Fibroblast of skin of scalp (primary cell): ENCODE data around the gene CA5A.
"Not testable (repeated sequence)": the region's sequence is repeated elsewhere in the genome, so short reads cannot be mapped to it uniquely, and the experiment has no call there.

Experiments used
- DNase-seq: peaks from one replicate; pipeline ENCODE4 v3.0.0-alpha.2; 2013

CA5A gene

DNA sequence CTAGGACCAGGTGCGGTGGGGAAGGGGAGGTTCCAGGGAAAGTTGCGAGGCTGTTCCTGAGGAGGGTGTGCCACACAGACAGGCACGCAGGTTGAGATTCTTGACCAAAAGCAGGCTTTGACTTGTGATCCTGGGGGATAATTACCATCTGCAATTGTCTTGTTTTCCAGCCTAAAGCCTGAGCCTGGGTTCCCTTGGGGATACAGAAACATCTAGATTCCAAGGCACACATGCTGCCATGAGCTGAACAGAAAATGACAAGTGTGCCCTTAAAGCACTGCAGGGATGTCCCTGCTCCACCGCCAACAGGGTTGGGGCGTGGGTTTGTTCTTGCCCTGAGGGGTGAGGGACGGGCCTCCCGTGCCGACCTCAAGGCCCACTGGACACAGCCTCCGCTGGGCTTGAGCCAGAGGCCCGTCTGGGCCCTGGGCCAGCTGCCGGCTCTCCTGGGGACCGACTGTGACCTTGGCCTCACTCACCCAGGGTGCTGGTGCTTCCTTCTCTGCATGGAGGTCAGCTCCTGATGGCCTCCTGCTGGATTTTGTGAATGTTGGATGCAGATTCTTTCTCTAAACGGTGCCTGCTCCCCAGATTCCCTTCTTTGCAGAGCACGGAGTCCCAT lies 14.0 kb downstream of the CA5A start:
- no peak for DNase-seq

GRCh38 chr16:87921236-87921773 lies 15.0 kb downstream of the CA5A start:
- no peak for DNase-seq

DNA sequence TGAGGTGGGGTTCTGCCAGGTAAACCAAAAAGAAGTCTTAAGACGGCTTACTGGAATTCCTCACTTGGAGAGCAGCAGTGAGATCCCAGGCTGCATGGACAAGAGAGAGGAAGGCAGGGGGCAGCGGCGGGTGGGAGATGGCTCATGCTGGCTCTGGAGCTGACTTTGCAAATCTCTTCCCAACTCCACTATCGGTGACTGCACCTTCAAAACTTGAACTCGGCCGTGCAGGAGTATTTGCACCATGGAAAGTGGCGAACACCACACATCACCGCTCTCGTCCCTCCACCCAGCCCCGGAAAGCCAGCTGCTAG lies 16.7 kb downstream of the CA5A start:
- DNase-seq = no peak

DNA sequence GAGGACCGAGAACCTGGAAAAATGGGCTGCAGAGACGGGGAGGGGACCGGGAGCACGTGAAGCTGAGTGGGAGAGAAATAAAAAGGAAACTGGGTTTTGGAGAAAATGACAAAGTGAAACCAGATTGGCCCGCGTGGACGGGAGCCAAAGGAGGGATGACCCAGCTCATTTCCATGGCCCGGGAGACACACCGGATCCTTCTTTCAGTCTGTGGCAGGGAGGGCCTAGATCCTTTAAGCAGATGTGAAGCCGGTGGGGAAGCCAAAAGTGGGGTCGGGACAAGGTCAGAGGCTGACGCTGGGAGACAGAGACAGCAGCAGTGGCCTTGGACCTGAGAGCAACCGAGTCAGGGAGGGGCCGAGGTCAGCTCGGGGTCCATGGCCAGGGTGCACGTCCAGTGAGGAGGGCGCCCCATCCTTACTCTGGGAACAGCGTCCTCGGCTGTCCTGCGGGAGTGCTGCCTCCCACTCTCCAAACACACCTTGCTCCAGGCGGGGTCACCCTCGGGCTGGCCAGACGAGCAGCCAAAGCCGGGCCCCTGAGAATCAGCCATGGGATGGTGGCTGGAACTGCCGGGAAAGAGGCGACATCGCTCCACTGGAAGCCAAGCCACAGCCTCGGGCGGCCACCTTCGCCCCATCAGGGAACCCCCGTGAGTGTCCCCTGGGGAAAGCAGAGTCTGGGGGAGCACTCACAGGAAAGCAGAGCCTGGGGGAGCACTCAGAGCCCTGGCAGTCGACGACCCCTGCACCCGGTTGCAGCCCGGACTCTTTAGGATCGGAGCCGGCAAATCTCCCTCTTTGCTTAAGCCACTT lies 17.3 kb downstream of the CA5A start:
- peak; percentile 31 for DNase-seq

GRCh38 chr16:87918338-87918737 lies 18.0 kb downstream of the CA5A start:
- DNase-seq = no peak

- DNase-seq = no peak
Measured at GRCh38 chr16:87917503-87917902, 18.8 kb downstream of the CA5A start.

DNA sequence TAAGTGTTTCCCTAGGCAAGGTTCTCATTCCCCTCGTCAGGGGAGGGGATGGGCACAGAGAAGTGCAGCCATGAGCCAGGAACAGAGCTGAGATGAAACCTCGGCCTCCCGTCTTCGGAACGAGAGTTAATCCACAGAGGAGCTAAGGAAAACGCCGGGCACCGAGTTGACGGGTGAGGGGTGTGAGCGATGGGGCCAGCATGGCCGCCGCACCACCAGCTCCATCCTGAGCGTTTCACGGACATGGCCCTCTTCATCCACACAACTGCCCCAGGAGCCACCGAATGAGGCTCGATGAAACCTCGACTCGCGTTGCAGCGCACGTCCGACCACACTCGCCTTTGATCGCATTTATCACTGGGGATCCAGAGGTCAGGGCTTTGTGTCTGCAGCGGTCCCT lies 21.5 kb downstream of the CA5A start:
- no peak for DNase-seq

GRCh38 chr16:87914021-87914725 lies 22.2 kb downstream of the CA5A start:
- DNase-seq = not testable (repeated sequence)

- DNase-seq = not testable (repeated sequence)
Measured at GRCh38 chr16:87912691-87913090, 23.6 kb downstream of the CA5A start.

GRCh38 chr16:87911106-87911763 lies 25.1 kb downstream of the CA5A start:
- DNase-seq = peak; percentile 59

DNA sequence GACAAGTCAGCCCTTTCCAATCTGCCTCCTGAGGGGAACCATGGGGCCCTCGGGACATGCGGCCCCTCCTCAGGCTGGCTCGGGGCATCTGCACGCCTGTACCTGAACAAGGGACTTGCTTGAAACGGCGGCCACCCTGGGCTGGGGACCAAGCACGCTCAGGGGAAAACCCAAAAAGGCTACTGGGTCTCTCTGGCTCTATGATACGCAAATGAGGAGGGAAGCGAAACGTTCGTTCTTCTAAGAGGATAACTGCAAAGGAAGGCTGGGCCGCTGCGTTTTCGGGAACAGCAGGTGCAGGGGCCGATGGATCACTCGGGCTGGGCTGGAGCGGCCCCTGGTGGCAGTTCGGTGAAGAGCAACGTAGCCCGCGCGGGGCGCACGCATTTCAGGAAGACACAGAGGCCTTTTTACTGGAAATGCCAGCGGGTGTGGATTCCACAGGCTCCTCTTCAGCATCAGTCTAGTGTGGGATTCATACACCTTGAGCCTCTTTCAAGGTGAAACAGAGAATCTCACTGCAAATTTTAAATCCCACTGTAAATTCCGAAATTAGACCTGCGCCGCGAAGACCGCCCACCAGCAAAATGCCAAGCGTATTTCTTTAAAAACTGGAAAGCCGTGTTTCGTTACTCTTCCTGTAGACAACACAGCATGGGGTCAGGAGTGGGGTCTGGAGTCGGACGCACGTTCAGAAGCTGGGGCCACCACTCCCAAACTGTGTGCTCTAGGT lies 27.0 kb downstream of the CA5A start:
- peak; percentile 62 for DNase-seq

GRCh38 chr16:87908101-87908500 lies 28.2 kb downstream of the CA5A start:
- not testable (repeated sequence) for DNase-seq

GRCh38 chr16:87905521-87905920 lies 30.8 kb downstream of the CA5A start:
- DNase-seq = not testable (repeated sequence)

GRCh38 chr16:87904963-87905362 lies 31.4 kb downstream of the CA5A start:
- DNase-seq = not testable (repeated sequence)

- DNase-seq = not testable (repeated sequence)
Measured at GRCh38 chr16:87900489-87900888, 35.8 kb downstream of the CA5A start.

DNA sequence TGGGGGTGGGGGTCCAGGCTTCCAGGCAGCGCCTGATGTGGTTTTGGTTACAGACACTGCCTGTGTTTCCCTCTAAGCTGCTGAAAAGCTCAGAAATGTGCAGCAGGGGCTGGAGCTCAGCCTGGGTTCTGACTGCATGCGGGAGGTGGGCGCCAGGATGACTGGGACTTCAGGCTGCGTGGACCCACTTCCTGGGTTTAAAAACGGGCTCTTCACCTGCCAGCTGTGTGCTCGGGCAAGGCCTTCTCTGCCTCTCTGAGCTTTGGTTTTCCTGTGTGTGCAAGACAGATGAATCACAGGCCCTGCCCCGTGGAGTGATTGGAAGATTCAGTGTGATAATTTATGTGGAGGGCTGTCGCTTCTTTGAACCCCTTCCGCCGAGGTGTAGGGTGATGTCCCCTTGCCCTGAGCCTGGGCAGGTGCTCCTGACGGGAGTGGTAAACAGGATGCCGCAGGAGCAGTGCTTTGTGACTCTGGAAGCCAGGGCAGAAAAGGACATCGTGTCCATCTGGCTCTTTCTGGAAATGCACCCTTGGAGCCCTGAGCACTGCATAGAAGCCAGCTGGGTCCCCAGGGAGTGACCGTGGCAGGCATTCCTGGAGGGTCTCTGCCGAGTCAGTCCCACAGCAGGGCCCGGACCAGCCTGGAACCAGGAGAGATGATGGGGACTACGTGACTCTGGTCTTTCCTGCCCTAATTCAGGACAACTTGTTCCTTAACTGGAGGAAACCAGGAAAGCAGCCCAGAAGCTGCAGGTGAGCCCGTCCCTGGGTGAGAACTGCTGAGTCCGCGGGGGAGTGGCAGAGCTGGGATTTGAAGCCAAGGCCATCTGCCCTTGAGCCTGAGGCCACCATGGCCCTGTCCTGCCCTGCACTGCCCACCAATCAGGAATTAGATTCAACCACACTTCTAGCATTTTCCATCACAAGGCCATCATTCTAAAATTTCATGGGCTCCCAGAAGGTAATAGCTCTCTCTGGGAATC lies 38.5 kb downstream of the CA5A start:
- no peak for DNase-seq

- DNase-seq = not testable (repeated sequence)
Measured at GRCh38 chr16:87896924-87897520, 39.3 kb downstream of the CA5A start.

DNA sequence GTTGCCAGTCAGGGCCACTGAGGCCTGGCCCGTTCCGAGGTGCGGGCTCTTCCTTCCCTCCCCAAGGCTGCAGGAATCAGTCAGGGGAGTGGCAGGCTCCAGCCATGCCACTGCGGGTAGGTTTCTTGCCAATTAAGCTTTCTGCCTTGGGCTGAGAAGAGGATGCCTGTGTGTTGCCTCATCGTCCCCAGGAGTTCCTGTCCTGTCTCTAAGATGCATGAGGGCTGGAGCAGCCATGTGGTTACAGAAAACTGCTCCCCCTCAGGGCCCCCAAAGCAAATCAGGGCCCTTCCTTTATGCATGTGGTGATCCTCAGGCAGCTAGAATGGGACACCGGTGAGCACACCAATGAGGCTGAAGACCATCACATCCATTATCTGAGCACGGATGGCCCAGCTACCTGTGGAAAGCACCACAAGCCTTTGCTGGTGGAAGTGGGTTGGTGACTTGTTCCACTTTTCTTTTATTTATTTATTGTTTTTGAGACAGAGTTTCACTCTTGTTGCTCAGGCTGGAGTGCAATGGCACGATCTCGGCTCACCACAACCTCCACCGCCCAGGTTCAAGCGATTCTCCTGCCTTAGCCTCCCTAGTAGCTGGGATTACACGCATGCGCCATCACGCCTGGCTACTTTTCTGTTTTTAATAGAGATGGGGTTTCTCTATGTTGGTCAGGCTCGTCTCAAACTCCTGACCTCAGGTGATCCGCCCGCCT lies 40.0 kb downstream of the CA5A start:
- peak; percentile 57 for DNase-seq

- DNase-seq = peak; percentile 86
Measured at GRCh38 chr16:87895641-87896141, 40.6 kb downstream of the CA5A start.
